Activated B cell treated with CpG ODN at 0.5 μM for 24 hours (primary cell): ENCODE results near the gene TMSB4X. TPM values are rescaled to one million over a fixed set of nuclear protein-coding genes. Genes with fewer than 3 reads are reported as not detected.

Experiments used
- ATAC-seq: fragments of 200-7000 bp; cut with Tn5 transposase; one replicate; pipeline ENCODE4 v1.10.0; 2021; ENCODE audit warnings: low read depth, mild to moderate bottlenecking, moderate library complexity
- CTCF ChIA-PET: fragments of 350-600 bp; sonication (Branson Sonifier 250); formaldehyde crosslinking; loops from one replicate; lab custom pipeline; 2021; ENCODE audit warnings: antibody characterized with exemption; lab: Charles Lee
- POLR2A ChIA-PET: fragments of 350-600 bp; sonication (Branson Sonifier 250); formaldehyde crosslinking; loops from one replicate; lab custom pipeline; 2021; ENCODE audit warnings: antibody characterized with exemption; lab: Charles Lee
- DNase-seq: peaks from one replicate; pipeline ENCODE4 v3.0.0; 2022
- H3K27ac Mint-ChIP-seq: one replicate; pipeline ENCODE4 v1.8.0; 2020; ENCODE audit warnings: mixed read lengths
- H3K27me3 Mint-ChIP-seq: one replicate; pipeline ENCODE4 v1.8.0; 2021; ENCODE audit warnings: mixed read lengths
- H3K36me3 Mint-ChIP-seq: one replicate; pipeline ENCODE4 v1.8.0; 2021; ENCODE audit warnings: low read depth, mixed read lengths
- H3K4me1 Mint-ChIP-seq: one replicate; pipeline ENCODE4 v1.8.0; 2021; ENCODE audit warnings: mixed read lengths
- H3K4me3 Mint-ChIP-seq: one replicate; pipeline ENCODE4 v1.8.0; 2020; ENCODE audit warnings: mild to moderate bottlenecking, mixed read lengths
- H3K9me3 Mint-ChIP-seq: one replicate; pipeline ENCODE4 v1.8.0; 2020; ENCODE audit warnings: mixed read lengths
- intact Hi-C: fragments of 100-400 bp; cut with micrococcal nuclease; formaldehyde crosslinking; loops from one replicate; pipeline ENCODE4 v1.15.1; 2024
- total RNA-seq: library from RNA; stranded (reverse); gene quantifications from 2 replicates; pipeline ENCODE4 v1.2.3, GENCODE V29; 2022
- TF ChIP-seq, protein P1 (sequence below): fragments of 200-600 bp; IDR thresholded peaks from one replicate; pipeline ENCODE4 v1.8.0; 2022; ENCODE audit warnings: antibody characterized with exemption, mild to moderate bottlenecking

Gene TMSB4X
- total RNA-seq, 1 donor from 2014 or later = 5,922 TPM

DNA sequence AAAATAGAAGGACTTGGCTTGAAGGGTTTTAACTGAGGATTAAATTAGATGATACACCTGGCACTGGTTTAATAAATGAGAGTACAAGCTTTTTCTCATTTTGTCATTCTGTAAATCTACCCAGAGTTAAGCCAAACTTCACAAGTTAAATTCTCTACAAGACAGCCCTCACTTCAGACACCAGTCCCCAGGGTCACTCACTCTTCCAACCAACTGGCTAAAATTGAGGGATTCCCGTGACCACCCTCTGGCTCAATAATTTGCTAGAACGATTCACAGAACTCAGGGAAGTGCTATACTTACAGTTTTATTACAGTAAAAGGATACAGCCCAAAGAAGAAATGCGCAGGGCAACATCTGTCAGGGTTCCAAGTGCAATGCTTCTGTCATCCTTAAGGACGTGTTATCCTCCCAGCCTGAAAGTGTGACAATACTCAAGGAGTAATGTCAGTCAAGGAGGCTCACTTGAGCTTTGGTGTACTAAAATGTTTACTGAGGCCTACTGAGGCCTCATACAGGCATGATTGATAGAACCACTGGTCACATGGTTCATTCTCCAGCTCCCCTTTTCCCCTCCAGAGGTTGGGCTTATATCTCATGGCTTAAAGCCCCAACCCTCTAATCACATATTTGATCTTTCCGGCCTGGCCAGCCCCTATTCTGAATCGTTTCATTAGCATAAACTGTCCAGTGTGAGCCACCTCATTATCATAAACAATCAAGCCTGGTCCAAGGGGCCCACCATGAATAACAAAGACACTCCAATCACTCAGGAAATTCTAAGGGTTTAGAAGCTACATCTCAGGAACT is 9.6 kb upstream of the TMSB4X start:
- TF ChIP-seq, protein P1, sequence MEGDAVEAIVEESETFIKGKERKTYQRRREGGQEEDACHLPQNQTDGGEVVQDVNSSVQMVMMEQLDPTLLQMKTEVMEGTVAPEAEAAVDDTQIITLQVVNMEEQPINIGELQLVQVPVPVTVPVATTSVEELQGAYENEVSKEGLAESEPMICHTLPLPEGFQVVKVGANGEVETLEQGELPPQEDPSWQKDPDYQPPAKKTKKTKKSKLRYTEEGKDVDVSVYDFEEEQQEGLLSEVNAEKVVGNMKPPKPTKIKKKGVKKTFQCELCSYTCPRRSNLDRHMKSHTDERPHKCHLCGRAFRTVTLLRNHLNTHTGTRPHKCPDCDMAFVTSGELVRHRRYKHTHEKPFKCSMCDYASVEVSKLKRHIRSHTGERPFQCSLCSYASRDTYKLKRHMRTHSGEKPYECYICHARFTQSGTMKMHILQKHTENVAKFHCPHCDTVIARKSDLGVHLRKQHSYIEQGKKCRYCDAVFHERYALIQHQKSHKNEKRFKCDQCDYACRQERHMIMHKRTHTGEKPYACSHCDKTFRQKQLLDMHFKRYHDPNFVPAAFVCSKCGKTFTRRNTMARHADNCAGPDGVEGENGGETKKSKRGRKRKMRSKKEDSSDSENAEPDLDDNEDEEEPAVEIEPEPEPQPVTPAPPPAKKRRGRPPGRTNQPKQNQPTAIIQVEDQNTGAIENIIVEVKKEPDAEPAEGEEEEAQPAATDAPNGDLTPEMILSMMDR = no peak
- POLR2A ChIA-PET = interaction anchor here (1.3 to 2.3 kb wide), 4 partner anchors 8 to 19 kb away, joined by 3 to 9 read pairs (median 6); partner anchors contain the start of gene TMSB4X
- H3K9me3 Mint-ChIP-seq = no peaks in the 10 kb centered on the region

DNA sequence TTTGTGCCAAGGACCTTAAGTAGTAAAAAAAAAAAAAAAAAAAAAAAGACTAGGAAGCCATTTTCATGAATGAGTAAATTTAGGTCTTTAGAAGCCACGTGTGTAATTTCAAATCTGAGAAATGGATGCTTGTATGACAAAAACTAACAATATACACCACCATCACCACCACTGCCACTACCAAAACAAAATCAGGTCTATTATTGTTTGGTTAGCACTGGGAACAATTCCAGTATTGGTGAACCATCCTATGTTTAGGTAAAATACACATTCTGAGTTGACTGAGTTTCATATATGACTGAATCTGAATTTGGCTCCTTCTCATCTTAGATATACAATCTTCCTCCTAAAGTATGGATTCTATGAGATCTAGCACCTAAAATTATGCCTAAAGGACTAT is 8.8 kb upstream of the TMSB4X start:
- Mint-ChIP-seq H3K4me1 (peaks cover 54% of the 10 kb centered on the region), H3K27ac (no peak overlapping the region), H3K9me3 (no peaks in the 10 kb centered on the region), H3K4me3 (no peak overlapping the region), H3K36me3 (no peaks in the 10 kb centered on the region), H3K27me3 (no peaks in the 10 kb centered on the region)
- intact Hi-C loops = no loop called here
- TF ChIP-seq, protein P1 = no peak
- DNase-seq = no peak
- CTCF ChIA-PET = interaction anchor here (0.7 kb wide), 1 partner anchor 20 kb away, joined by 3 read pairs; no protein-coding TSS in a partner anchor
- POLR2A ChIA-PET = interaction anchor here (1.5 to 2.3 kb wide), 2 partner anchors 9 to 11 kb away, joined by 6 to 9 read pairs; no protein-coding TSS in a partner anchor
- ATAC-seq = no peak

More for the DNA sequence above, 9.6 kb upstream of the TMSB4X start:
- ATAC-seq (no peak), DNase-seq (no peak)
- Mint-ChIP-seq H3K36me3 (no peaks in the 10 kb centered on the region), H3K27me3 (no peaks in the 10 kb centered on the region), H3K27ac (peak overlapping the region; percentile 41), H3K4me3 (no peak overlapping the region), H3K4me1 (peaks cover 53% of the 10 kb centered on the region)
- CTCF ChIA-PET = no interaction called here
- intact Hi-C loops = no loop called here

DNA sequence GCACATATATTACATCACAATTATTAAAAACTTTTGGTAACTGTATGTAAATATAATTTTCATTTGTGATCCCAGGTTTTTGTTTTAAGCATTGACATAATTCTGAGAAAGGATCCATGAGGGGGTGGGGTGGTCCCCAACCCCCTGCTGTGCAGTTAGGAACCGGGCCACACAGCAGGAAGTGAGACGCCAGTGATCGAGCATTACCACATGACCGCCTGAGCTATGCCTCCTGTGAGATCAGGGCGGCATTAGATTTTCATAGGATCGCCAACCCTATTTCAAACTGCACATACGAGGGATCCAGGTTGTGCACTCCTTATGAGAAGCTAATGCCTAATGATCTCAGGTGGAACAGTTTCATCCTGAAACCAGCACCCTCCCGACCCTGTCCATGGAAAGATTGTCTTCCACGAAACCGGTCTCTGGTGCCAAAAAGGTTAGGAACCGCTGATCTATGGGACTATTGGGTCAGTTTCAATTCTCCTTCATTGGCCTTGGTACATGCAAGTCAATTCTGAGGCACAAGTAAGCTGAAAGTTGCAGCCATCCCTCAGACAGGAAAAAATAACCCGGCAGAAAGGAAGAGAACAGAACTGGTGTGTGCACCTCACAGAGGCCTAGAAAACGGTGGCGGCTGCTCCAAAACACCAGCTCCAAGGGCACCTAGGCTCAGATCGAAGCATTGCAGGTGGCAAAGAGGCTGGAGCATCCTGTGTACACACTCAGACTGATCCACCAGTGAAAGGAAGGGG is 7.0 kb upstream of the TMSB4X start:
- H3K27ac Mint-ChIP-seq = peak overlapping the region; percentile 82
- ChIA-PET CTCF (interaction anchor here (0.7 to 4.3 kb wide), 6 partner anchors 17 to 520 kb away, joined by 3 to 16 read pairs (median 3); no protein-coding TSS in a partner anchor), POLR2A (interaction anchor here (0.7 to 16.3 kb wide), 4 partner anchors 8 to 99 kb away, joined by 3 to 931 read pairs (median 4); no protein-coding TSS in a partner anchor)
- DNase-seq (no peak), ATAC-seq (no peak)
- no peaks in the 10 kb centered on the region for H3K9me3 Mint-ChIP-seq
- no peaks in the 10 kb centered on the region for H3K36me3 Mint-ChIP-seq
- H3K4me3 Mint-ChIP-seq = peak overlapping the region; percentile 38
- TF ChIP-seq, protein P1 = no peak
- intact Hi-C loops = no loop called here
- no peaks in the 10 kb centered on the region for H3K27me3 Mint-ChIP-seq
- H3K4me1 Mint-ChIP-seq = peaks cover 57% of the 10 kb centered on the region

DNA sequence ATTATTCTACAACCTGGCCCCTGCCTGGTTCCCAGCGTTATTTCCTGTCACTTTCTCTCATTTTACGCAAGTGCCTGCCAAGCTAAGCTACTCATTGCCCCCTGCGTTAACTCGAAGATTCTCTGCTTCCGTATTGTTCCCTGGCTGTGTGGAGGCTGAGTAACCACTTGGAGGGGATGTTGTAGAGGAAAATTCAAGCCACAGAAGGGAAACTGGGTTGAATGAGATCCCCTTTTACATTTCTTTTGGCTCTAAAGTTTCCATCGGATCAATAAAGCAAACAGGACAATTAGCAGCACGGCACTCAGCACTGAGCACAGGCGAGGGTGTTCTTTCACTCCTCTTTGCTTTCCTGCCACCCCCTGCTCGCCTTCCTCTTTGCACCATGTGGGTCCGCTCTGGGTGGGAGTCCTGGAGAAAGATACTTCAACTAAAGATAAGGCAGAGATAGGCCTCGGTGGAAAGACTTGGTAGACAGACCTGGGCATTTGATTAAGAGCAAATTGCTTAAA is 4.2 kb upstream of the TMSB4X start:
- no peaks in the 10 kb centered on the region for H3K27me3 Mint-ChIP-seq
- ATAC-seq = peak; percentile 18
- DNase-seq = no peak
- no peaks in the 10 kb centered on the region for H3K9me3 Mint-ChIP-seq
- H3K4me3 Mint-ChIP-seq = peak overlapping the region; percentile 76
- ChIA-PET CTCF (interaction anchor here (0.6 to 8.0 kb wide), 10 partner anchors 14 to 699 kb away, joined by 3 to 54 read pairs (median 4); no protein-coding TSS in a partner anchor), POLR2A (interaction anchor here (1.0 to 20.9 kb wide), 7 partner anchors 8 to 517 kb away, joined by 3 to 931 read pairs (median 6); no protein-coding TSS in a partner anchor)
- peaks cover 65% of the 10 kb centered on the region for H3K4me1 Mint-ChIP-seq
- TF ChIP-seq, protein P1 = no peak
- intact Hi-C loops = loop anchor here (1.0 to 10.0 kb wide), 2 partner anchors 374 to 517 kb away; no protein-coding TSS in a partner anchor
- H3K36me3 Mint-ChIP-seq = peaks cover 13% of the 10 kb centered on the region
- H3K27ac Mint-ChIP-seq = peak overlapping the region; percentile 94
